Smooth muscle cell (in vitro differentiated cells): ENCODE data around the gene EGR2. TPM values are rescaled to one million over a fixed set of nuclear protein-coding genes. Genes with fewer than 3 reads are reported as not detected.
A peak's percentile ranks its signal among the peaks of the same experiment; 100 is the strongest.

Experiments used
- DNase-seq: peaks from one replicate; lab custom pipeline; 2025; ENCODE audit not compliant: unreplicated experiment; lab: John Stamatoyannopoulos, UW
- H2AFZ ChIP-seq: fragments of 200-600 bp; sonication (generic); 2 replicates; pipeline ENCODE4 v1.6.0; 2016; ENCODE audit warnings: antibody characterized with exemption, low read depth, mild to moderate bottlenecking
- H3F3A ChIP-seq: fragments of 200-600 bp; sonication (generic); 2 replicates; pipeline ENCODE4 v1.6.0; 2017; ENCODE audit warnings: antibody characterized with exemption, low read depth
- H3K27ac ChIP-seq: fragments of 200-600 bp; sonication (generic); 2 replicates; pipeline ENCODE4 v1.5.1; 2016; ENCODE audit warnings: low read depth, mild to moderate bottlenecking
- H3K27me3 ChIP-seq: fragments of 200-600 bp; sonication (generic); 2 replicates; pipeline ENCODE4 v1.6.1; 2016; ENCODE audit warnings: low read depth, mild to moderate bottlenecking
- H3K36me3 ChIP-seq: fragments of 200-600 bp; sonication (generic); 2 replicates; pipeline ENCODE4 v1.5.1; 2016; ENCODE audit warnings: low read depth
- H3K4me1 ChIP-seq: fragments of 200-600 bp; sonication (generic); 2 replicates; pipeline ENCODE4 v1.5.1; 2016; ENCODE audit warnings: low read depth
- H3K4me2 ChIP-seq: fragments of 200-600 bp; sonication (generic); 2 replicates; pipeline ENCODE4 v1.6.0; 2016; ENCODE audit warnings: mild to moderate bottlenecking
- H3K4me3 ChIP-seq: fragments of 200-600 bp; sonication (generic); 2 replicates; pipeline ENCODE4 v1.5.1; 2016; ENCODE audit warnings: mild to moderate bottlenecking
- H3K79me2 ChIP-seq: fragments of 200-600 bp; sonication (generic); 2 replicates; pipeline ENCODE4 v1.6.0; 2016; ENCODE audit warnings: low read depth, mild to moderate bottlenecking
- H3K9ac ChIP-seq: fragments of 200-600 bp; sonication (generic); 2 replicates; pipeline ENCODE4 v1.6.0; 2016; ENCODE audit warnings: low read depth
- H3K9me3 ChIP-seq: fragments of 200-600 bp; sonication (generic); replicated peaks from 2 replicates; pipeline ENCODE4 v1.5.1; 2016; ENCODE audit warnings: low read depth
- H4K20me1 ChIP-seq: fragments of 200-600 bp; sonication (generic); 2 replicates; pipeline ENCODE4 v1.6.0; 2016; ENCODE audit warnings: low read depth
- WGBS: methylation state at CpG from one replicate; pipeline ENCODE4 v1.1.7; 2016; ENCODE audit warnings: low lambda C conversion rate; 5-methylcytosine and 5-hydroxymethylcytosine counted together
- polyA plus RNA-seq: library from polyadenylated mRNA; unstranded; fragments of >200 nt; fragmentation: Nextera tagmentation; extraction: Ambion mirVana; gene quantifications from 2 replicates; pipeline ENCODE4 v1.2.1, GENCODE V29; 2016
- total RNA-seq: library from RNA; depleted of rRNA; stranded (reverse); fragments of >200 nt; gene quantifications from 2 replicates; pipeline ENCODE4 v1.2.3, GENCODE V29; 2014
- TF ChIP-seq, protein P1 (sequence below): fragments of 200-600 bp; sonication (generic); IDR thresholded peaks from 2 replicates; pipeline ENCODE4 v1.5.1; 2017; ENCODE audit warnings: borderline replicate concordance, mild to moderate bottlenecking, antibody characterized with exemption; ENCODE audit not compliant: insufficient read depth, poor library complexity, severe bottlenecking

EGR2 gene
- total and polyA plus RNA-seq, 2 experiments from 2014 or later, result 209 to 433 TPM

DNA sequence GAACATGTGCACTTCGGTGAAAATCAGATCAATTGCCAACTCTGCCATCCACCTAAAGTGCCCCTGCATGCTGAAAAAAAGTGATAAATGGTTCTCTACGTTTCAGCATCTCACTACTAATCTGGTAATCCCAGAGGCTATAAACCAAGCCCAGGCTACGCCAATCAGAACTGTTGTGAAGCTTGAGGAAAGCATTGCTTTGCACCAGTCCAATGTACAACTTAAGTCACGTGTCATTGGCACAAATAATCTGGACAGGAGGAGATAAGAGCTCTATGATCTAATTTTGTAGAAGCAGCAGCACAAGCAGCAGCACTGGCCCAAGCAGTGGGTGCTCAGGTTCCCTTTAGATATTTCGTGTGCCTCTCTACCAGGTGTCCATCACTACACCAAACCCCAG lies 4.4 kb upstream of the EGR2 start:
- peaks cover 18% of the 10 kb centered on the region for H3K27me3 ChIP-seq

DNA sequence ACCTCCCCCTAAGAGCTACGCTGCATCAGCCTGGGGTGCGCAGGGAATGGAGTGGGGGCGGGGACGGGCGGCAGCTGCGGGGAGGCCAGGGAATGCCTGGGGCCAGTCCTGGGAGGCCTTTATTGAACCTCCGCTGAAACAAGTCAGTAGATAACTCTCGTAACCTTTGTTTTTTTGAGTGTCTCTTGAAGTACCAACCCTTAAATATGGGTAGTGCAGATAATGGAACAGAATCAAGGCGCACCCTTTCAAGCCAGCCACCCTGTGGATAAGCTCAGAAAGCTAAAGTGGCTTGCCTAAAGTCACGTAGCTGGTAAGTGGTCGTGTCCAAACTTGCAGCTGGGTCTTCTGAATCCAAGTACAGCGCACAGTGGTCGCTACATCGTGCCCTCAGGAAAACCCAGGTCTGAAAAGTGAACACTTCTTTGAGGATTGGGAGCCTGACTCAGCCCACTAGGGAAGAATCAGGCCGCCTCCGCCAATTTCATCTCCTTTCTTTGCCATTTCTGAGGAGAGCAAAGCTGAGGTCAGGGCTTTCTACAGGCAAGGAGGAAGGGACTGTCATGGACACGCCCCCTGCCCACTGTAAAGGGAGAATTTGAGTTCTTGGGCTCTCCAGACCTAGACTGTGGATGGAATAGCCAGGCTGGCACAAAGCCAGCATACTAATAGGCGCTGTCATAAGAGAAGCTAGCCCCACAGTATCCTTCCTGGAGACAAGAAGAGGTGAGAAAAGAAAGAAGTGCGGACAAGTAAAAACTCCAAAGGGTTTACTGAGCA lies 3.2 kb upstream of the EGR2 start:
- Histone ChIP-seq H3K79me2 (peaks cover 18% of the 10 kb centered on the region), H3K27me3 (peaks cover 18% of the 10 kb centered on the region), H3K36me3 (no peaks in the 10 kb centered on the region), H3K4me2 (peak overlapping the region; percentile 87), H3K4me3 (peak overlapping the region; percentile 68), H3F3A (peaks cover 15% of the 10 kb centered on the region), H2AFZ (no peak overlapping the region), H3K4me1 (peaks cover 6% of the 10 kb centered on the region), H3K27ac (peak overlapping the region; percentile 24), H3K9ac (no peak overlapping the region), H4K20me1 (peaks cover 18% of the 10 kb centered on the region), H3K9me3 (no peaks in the 10 kb centered on the region)
- 49% methylated on average over 19 of the region's 19 CpGs for WGBS
- DNase-seq, result no peak
- TF ChIP-seq, protein P1, sequence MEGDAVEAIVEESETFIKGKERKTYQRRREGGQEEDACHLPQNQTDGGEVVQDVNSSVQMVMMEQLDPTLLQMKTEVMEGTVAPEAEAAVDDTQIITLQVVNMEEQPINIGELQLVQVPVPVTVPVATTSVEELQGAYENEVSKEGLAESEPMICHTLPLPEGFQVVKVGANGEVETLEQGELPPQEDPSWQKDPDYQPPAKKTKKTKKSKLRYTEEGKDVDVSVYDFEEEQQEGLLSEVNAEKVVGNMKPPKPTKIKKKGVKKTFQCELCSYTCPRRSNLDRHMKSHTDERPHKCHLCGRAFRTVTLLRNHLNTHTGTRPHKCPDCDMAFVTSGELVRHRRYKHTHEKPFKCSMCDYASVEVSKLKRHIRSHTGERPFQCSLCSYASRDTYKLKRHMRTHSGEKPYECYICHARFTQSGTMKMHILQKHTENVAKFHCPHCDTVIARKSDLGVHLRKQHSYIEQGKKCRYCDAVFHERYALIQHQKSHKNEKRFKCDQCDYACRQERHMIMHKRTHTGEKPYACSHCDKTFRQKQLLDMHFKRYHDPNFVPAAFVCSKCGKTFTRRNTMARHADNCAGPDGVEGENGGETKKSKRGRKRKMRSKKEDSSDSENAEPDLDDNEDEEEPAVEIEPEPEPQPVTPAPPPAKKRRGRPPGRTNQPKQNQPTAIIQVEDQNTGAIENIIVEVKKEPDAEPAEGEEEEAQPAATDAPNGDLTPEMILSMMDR, result no peak

More for the DNA sequence above, 4.4 kb upstream of the EGR2 start:
- no peak overlapping the region for H3K4me3 ChIP-seq
- 65% methylated on average over 5 of the region's 5 CpGs for WGBS
- H2AFZ ChIP-seq, result no peak overlapping the region
- H3K4me2 ChIP-seq, result no peak overlapping the region
- H3K9ac ChIP-seq, result no peak overlapping the region
- TF ChIP-seq, protein P1, result no peak
- no peaks in the 10 kb centered on the region for H3K9me3 ChIP-seq
- H3K36me3 ChIP-seq, result no peaks in the 10 kb centered on the region
- H3F3A ChIP-seq, result peaks cover 15% of the 10 kb centered on the region
- peaks cover 6% of the 10 kb centered on the region for H3K79me2 ChIP-seq
- H3K4me1 ChIP-seq, result peaks cover 6% of the 10 kb centered on the region
- no peak for DNase-seq
- H3K27ac ChIP-seq, result no peak overlapping the region
- H4K20me1 ChIP-seq, result peaks cover 5% of the 10 kb centered on the region

DNA sequence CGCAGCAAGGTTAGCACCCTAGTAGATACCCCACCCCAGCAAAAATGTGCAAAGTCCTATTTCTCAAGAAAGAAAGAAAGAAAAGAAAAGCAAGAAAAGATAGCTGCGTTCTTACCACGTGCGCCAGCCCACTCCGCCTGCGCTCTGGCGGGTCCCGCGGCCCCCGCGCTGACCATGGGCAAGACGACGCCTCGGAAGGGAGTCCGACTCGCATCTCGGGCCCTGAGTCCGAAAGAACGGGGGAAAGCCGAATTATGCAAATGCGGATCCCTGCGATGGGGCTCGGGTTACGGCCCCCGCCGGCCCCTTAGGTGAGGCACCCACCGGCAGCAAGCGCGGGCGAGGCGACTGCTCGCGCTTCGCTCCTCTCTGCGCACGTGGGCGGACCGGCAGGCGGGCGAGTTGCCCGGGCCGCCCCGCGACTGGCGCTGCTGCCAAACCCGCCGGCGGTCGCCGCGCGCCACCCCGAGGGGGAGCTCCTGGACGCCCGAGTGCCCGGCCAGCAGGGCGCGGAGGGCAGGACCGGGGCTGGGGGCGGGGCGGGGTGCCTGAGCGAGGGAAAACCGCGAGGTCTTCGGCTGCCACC lies 2.4 kb upstream of the EGR2 start:
- Histone ChIP-seq H3K79me2 (peaks cover 26% of the 10 kb centered on the region), H2AFZ (no peak overlapping the region), H3K27me3 (peaks cover 17% of the 10 kb centered on the region), H3K4me1 (peaks cover 6% of the 10 kb centered on the region), H4K20me1 (peaks cover 26% of the 10 kb centered on the region), H3K4me2 (peak overlapping the region; percentile 87), H3K9ac (no peak overlapping the region), H3F3A (peaks cover 15% of the 10 kb centered on the region), H3K4me3 (peak overlapping the region; percentile 68), H3K9me3 (no peaks in the 10 kb centered on the region), H3K36me3 (no peaks in the 10 kb centered on the region), H3K27ac (no peak overlapping the region)
- 3% methylated on average over 44 of the region's 65 CpGs for WGBS
- DNase-seq, result peak; percentile 41
- TF ChIP-seq, protein P1, result peak; percentile 38
